ENCODE measurements around the gene TLDC2.

DNA sequence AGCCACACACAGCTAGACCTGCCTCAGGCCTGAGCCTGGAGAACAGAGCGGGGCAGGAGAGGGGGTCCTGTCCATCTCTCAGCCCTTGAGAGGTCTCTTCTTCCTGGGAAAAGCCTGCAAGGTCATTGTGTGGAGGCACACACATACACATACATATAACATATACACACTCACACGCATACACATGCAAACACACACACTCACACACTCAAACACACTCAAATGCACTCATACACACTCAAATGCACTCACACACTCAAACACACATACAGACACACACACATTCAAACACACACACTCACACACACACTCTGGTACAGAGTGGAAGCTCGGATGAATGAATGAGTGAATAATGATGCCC lies 515 bp downstream of the TLDC2 start:
- TF ChIP-seq, protein P1, sequence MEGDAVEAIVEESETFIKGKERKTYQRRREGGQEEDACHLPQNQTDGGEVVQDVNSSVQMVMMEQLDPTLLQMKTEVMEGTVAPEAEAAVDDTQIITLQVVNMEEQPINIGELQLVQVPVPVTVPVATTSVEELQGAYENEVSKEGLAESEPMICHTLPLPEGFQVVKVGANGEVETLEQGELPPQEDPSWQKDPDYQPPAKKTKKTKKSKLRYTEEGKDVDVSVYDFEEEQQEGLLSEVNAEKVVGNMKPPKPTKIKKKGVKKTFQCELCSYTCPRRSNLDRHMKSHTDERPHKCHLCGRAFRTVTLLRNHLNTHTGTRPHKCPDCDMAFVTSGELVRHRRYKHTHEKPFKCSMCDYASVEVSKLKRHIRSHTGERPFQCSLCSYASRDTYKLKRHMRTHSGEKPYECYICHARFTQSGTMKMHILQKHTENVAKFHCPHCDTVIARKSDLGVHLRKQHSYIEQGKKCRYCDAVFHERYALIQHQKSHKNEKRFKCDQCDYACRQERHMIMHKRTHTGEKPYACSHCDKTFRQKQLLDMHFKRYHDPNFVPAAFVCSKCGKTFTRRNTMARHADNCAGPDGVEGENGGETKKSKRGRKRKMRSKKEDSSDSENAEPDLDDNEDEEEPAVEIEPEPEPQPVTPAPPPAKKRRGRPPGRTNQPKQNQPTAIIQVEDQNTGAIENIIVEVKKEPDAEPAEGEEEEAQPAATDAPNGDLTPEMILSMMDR (IDR thresholded peaks at IDR 0.05; ENCODE audit: insufficient read depth, low read length) = no peak
- no peak for TF ChIP-seq POLR2AphosphoS5 (IDR thresholded peaks at IDR 0.05; ENCODE audit: low read depth)
